OCI-LY7 (cell line): Measurements from ENCODE around the gene ZNF689. TPM values are rescaled to one million over a fixed set of nuclear protein-coding genes. Genes with fewer than 3 reads are reported as not detected.

ENCODE experiments used
- BruUV-seq: library from RNA; stranded (reverse); fragments of 400-500 nt; replicated peaks from 2 replicates; lab custom pipeline; 2021; lab: Mats Ljungman, UMichigan
- CTCF ChIA-PET: fragments of 300-600 bp; sonication (Branson Sonifier 250); formaldehyde crosslinking; loops from one replicate; lab custom pipeline; 2022; ENCODE audit warnings: antibody characterized with exemption; ENCODE audit not compliant: unreplicated experiment; lab: Charles Lee
- POLR2A ChIA-PET: fragments of 300-600 bp; sonication (Branson Sonifier 250); formaldehyde crosslinking; loops from one replicate; lab custom pipeline; 2022; ENCODE audit warnings: antibody characterized with exemption; lab: Charles Lee
- DNase-seq: peaks from one replicate; pipeline ENCODE4 v3.0.0-alpha.2; 2015; ENCODE audit warnings: low spot score
- H2AFZ ChIP-seq: fragments of 200-600 bp; sonication (generic), shearing (Covaris generic); 2 replicates; pipeline ENCODE4 v1.6.1; 2014; ENCODE audit warnings: mild to moderate bottlenecking, antibody characterized with exemption, low read length, moderate library complexity
- H3K27ac ChIP-seq: fragments of 200-600 bp; sonication (generic); 2 replicates; pipeline ENCODE4 v1.5.1; 2014; ENCODE audit warnings: mixed run types, low read depth, mild to moderate bottlenecking, moderate library complexity, low read length, inconsistent platforms; ENCODE audit not compliant: poor library complexity, severe bottlenecking
- H3K36me3 ChIP-seq: fragments of 200-600 bp; sonication (generic); 2 replicates; pipeline ENCODE4 v1.6.1; 2014; ENCODE audit warnings: mild to moderate bottlenecking, antibody characterized with exemption, low read length, moderate library complexity, mixed read lengths; ENCODE audit not compliant: insufficient read depth
- H3K4me1 ChIP-seq: fragments of 200-600 bp; sonication (generic); 2 replicates; pipeline ENCODE4 v1.5.1; 2014; ENCODE audit warnings: mild to moderate bottlenecking, low read length; ENCODE audit not compliant: insufficient read depth, poor library complexity, severe bottlenecking
- H3K4me2 ChIP-seq: fragments of 200-600 bp; sonication (generic); 2 replicates; pipeline ENCODE4 v1.6.1; 2014; ENCODE audit warnings: mild to moderate bottlenecking, low read length
- H3K4me3 ChIP-seq: fragments of 200-600 bp; sonication (generic); 2 replicates; pipeline ENCODE4 v1.5.1; 2014; ENCODE audit warnings: mild to moderate bottlenecking, low read depth, low read length; ENCODE audit not compliant: poor library complexity, severe bottlenecking
- H3K79me2 ChIP-seq: fragments of 200-600 bp; sonication (generic); 2 replicates; pipeline ENCODE4 v1.6.1; 2016; ENCODE audit warnings: low read depth, mild to moderate bottlenecking, low read length, moderate library complexity, mixed read lengths; ENCODE audit not compliant: insufficient read depth
- H3K9me2 ChIP-seq: fragments of 200-600 bp; sonication (generic); 2 replicates; pipeline ENCODE4 v1.6.1; 2016; ENCODE audit warnings: mild to moderate bottlenecking, low read length, mixed read lengths; ENCODE audit not compliant: insufficient read depth
- H3K9me3 ChIP-seq: fragments of 200-600 bp; sonication (generic); 2 replicates; pipeline ENCODE4 v1.6.1; 2014; ENCODE audit warnings: mild to moderate bottlenecking, mixed run types, low read length, mixed read lengths
- H4K20me1 ChIP-seq: fragments of 200-600 bp; sonication (generic); 2 replicates; pipeline ENCODE4 v1.6.1; 2014; ENCODE audit warnings: mild to moderate bottlenecking, antibody characterized with exemption, low read length, moderate library complexity, mixed read lengths; ENCODE audit not compliant: insufficient read depth
- EZH2phosphoT487 ChIP-seq: fragments of 200-600 bp; sonication (generic); IDR thresholded peaks from 2 replicates; pipeline ENCODE4 v1.6.1; 2018; ENCODE audit warnings: low read depth, borderline replicate concordance, mild to moderate bottlenecking, mixed run types, antibody characterized with exemption, low read length, moderate library complexity, mixed read lengths
- intact Hi-C: fragments of 100-400 bp; cut with micrococcal nuclease; formaldehyde crosslinking; loops from one replicate; pipeline ENCODE4 v1.10.0; 2022; ENCODE audit not compliant: unreplicated experiment
- total RNA-seq, 2 experiments: library from RNA; depleted of rRNA in 1 of 2; stranded (reverse); fragments of >200 nt in 1 of 2; shearing (Covaris generic) in 1 of 2; gene quantifications; 2 replicates each; pipeline ENCODE4 v1.2.3, GENCODE V29; 2014 to 2022
- TF ChIP-seq, protein P1 (sequence below): fragments of 200-600 bp; sonication (generic); conservative IDR thresholded peaks from 2 replicates; pipeline ENCODE4 v1.5.1; 2014; ENCODE audit warnings: mild to moderate bottlenecking, antibody characterized with exemption, low read length, moderate library complexity, mixed read lengths

The ZNF689 gene
- total RNA-seq, 2 experiments from 2014 or later = 15.0 to 16.7 TPM

DNA sequence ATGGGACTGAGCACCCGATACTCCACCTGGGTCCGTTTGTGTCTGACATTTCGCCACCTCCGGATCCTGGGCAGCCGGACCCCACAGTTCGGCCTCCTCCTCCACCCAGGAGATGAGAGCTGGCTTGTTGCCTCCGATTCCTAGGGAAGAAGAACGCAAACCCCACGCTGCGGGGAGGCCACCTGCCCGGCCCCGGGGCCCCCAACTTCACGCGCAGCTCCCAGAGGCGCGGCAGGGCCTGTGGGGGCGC, 52.6 kb downstream of the ZNF689 start:
- no peaks in the 10 kb centered on the region for H4K20me1 ChIP-seq
- peak overlapping the region; percentile 77 for H3K27ac ChIP-seq
- TF ChIP-seq, protein P1, sequence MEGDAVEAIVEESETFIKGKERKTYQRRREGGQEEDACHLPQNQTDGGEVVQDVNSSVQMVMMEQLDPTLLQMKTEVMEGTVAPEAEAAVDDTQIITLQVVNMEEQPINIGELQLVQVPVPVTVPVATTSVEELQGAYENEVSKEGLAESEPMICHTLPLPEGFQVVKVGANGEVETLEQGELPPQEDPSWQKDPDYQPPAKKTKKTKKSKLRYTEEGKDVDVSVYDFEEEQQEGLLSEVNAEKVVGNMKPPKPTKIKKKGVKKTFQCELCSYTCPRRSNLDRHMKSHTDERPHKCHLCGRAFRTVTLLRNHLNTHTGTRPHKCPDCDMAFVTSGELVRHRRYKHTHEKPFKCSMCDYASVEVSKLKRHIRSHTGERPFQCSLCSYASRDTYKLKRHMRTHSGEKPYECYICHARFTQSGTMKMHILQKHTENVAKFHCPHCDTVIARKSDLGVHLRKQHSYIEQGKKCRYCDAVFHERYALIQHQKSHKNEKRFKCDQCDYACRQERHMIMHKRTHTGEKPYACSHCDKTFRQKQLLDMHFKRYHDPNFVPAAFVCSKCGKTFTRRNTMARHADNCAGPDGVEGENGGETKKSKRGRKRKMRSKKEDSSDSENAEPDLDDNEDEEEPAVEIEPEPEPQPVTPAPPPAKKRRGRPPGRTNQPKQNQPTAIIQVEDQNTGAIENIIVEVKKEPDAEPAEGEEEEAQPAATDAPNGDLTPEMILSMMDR = no peak
- TF ChIP-seq EZH2phosphoT487 = no peak
- peak overlapping the region; percentile 92 for H3K4me2 ChIP-seq
- H3K36me3 ChIP-seq = peaks cover 26% of the 10 kb centered on the region
- H3K9me2 ChIP-seq = no peaks in the 10 kb centered on the region
- H2AFZ ChIP-seq = peak overlapping the region; percentile 81
- BruUV-seq = no TSS peak
- ChIA-PET POLR2A (interaction anchor here (0.6 to 2.9 kb wide), 13 partner anchors 8 to 706 kb away, joined by 3 to 54 read pairs (median 4); partner anchors contain the start of genes DCTPP1, ZNF688 and ZNF747), CTCF (interaction anchor here (0.6 to 1.1 kb wide), 2 partner anchors 22 to 48 kb away, joined by 3 to 6 read pairs; partner anchors contain the start of gene ZNF747)
- DNase-seq = no peak
- peaks cover 11% of the 10 kb centered on the region for H3K4me1 ChIP-seq
- intact Hi-C loops = no loop called here
- peaks cover 15% of the 10 kb centered on the region; the same call in 1 of the 2 replicates for H3K79me2 ChIP-seq
- H3K4me3 ChIP-seq = peak overlapping the region; percentile 77
- no peaks in the 10 kb centered on the region for H3K9me3 ChIP-seq

DNA sequence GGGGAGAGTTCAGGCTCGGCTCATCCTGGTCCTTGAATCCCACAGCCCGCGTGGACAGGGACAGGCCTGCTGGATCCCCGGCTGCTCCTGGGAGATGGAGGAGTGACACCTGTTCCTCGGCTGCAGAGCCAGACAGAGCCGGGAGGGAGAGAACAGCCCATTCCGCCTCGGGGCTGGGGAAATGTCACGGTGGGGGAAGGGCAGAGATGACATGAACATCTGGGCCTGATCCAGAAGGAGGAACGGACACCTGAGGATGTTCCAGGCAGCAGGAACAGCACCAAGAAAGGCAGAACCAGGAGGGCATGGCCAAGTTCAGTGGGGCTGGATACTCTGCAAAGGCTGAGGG, 54.1 kb downstream of the ZNF689 start:
- Histone ChIP-seq H2AFZ (no peak overlapping the region), H3K27ac (no peak overlapping the region), H3K4me2 (no peak overlapping the region), H3K9me2 (no peaks in the 10 kb centered on the region), H4K20me1 (no peaks in the 10 kb centered on the region), H3K79me2 (peaks cover 15% of the 10 kb centered on the region; the same call in 1 of the 2 replicates), H3K4me3 (no peak overlapping the region), H3K9me3 (no peaks in the 10 kb centered on the region), H3K36me3 (peaks cover 30% of the 10 kb centered on the region), H3K4me1 (peaks cover 11% of the 10 kb centered on the region)
- ChIA-PET POLR2A (interaction anchor here (2.9 kb wide), 1 partner anchor 21 kb away, joined by 54 read pairs; the partner anchor contains the start of gene ZNF747), CTCF (no interaction called here)
- no peak for DNase-seq
- TF ChIP-seq, protein P1 = no peak
- TF ChIP-seq EZH2phosphoT487 = no peak
- no TSS peak for BruUV-seq
- intact Hi-C loops = no loop called here

DNA sequence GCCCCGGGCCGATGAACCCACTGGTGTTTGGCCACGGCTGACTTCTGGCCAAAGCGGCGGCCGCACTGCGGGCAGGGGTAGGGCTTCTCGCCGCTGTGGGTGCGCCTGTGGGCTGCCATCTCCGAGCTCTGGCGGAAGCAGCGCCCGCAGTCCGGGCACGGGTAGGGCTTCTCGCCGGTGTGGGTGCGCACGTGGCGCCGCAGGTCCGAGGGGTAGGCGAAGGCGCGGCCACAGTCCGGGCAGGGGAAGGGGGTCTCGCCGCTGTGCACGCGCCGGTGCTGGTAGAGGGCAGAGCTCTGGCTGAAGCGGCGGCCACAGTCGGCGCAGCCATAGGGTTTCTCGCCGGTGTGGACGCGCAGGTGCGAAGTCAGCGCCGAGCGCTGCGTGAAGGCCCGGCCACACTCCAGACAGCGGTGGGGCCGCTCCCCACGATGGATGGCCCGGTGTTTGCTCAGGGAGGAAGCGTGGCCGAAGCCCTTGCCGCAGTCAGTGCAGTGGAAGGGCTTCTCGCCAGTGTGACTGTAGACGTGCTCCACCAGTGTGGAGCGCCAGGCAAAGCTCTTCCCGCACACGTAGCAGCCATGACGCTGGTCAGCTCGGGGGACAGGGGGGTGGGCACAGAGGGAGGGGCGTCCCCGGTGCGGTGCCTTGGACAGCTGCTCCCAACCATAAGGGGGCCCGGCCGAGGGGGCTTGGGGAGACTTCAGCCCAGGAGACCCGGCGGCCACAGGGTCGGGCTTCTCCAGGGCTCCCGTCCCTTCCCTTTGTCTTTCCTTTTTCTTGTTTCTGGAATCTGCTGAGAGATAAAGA, 54.7 kb downstream of the ZNF689 start:
- CTCF ChIA-PET = no interaction called here

More for the DNA sequence above, 54.7 kb downstream of the ZNF689 start:
- Histone ChIP-seq H3K4me1 (peaks cover 11% of the 10 kb centered on the region), H3K9me3 (no peaks in the 10 kb centered on the region), H3K9me2 (no peaks in the 10 kb centered on the region), H3K4me3 (no peak overlapping the region), H4K20me1 (no peaks in the 10 kb centered on the region), H3K79me2 (peaks cover 15% of the 10 kb centered on the region; the same call in 1 of the 2 replicates), H3K4me2 (no peak overlapping the region), H3K36me3 (peaks cover 30% of the 10 kb centered on the region), H3K27ac (no peak overlapping the region), H2AFZ (no peak overlapping the region)
- intact Hi-C loops = no loop called here
- no peak for TF ChIP-seq EZH2phosphoT487
- TF ChIP-seq, protein P1 = no peak
- POLR2A ChIA-PET = no interaction called here
- no TSS peak for BruUV-seq
- DNase-seq = no peak
